Activated CD8-positive, alpha-beta memory T cell treated with anti-CD3 and anti-CD28 coated beads for 36 hours (primary cell): ENCODE data around the gene DAAM1. TPM values are rescaled to one million over a fixed set of nuclear protein-coding genes. Genes with fewer than 3 reads are reported as not detected.

Source experiments
- CTCF ChIA-PET: fragments of 350-600 bp; sonication (Branson Sonifier 250); formaldehyde crosslinking; loops from one replicate; lab custom pipeline; 2021; ENCODE audit warnings: antibody characterized with exemption; lab: Charles Lee
- POLR2A ChIA-PET: fragments of 350-600 bp; sonication (Branson Sonifier 250); formaldehyde crosslinking; loops from one replicate; lab custom pipeline; 2021; ENCODE audit warnings: antibody characterized with exemption; lab: Charles Lee
- total RNA-seq, 2 experiments: library from RNA; stranded (reverse); gene quantifications; one replicate each; pipeline ENCODE4 v1.2.3, GENCODE V29; 2021

The DAAM1 gene
- total RNA-seq, 2 experiments from 2014 or later: 9.4 to 9.7 TPM

GRCh38 chr14:59318908-59319307 lies 130.4 kb downstream of the DAAM1 start:
- POLR2A ChIA-PET: no interaction called here
- CTCF ChIA-PET: interaction anchor here (1.0 to 1.5 kb wide), 2 partner anchors 13 to 113 kb away, joined by 3 to 4 read pairs; no protein-coding TSS in a partner anchor

DNA sequence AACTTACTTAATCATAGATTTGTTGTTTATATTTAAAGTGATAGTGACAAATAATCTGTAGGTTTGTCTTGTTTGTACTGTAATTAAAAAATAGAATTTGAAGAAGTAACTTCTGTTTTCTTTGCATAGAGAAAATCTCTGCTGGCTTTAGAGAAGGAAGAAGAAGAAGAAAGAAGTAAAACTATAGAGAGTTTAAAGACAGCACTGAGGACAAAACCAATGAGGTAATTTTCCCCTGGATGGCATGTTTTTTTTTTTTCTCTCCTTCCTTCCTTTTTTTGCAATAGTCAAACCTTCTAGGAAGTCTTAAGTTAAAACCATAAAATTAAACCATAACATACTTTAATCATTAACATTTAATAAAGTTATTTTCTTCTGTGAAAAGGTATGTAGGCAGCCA lies 131.9 kb downstream of the DAAM1 start:
- POLR2A ChIA-PET: no interaction called here
- CTCF ChIA-PET: interaction anchor here (1.5 kb wide), 1 partner anchor 114 kb away, joined by 4 read pairs; no protein-coding TSS in a partner anchor

DNA sequence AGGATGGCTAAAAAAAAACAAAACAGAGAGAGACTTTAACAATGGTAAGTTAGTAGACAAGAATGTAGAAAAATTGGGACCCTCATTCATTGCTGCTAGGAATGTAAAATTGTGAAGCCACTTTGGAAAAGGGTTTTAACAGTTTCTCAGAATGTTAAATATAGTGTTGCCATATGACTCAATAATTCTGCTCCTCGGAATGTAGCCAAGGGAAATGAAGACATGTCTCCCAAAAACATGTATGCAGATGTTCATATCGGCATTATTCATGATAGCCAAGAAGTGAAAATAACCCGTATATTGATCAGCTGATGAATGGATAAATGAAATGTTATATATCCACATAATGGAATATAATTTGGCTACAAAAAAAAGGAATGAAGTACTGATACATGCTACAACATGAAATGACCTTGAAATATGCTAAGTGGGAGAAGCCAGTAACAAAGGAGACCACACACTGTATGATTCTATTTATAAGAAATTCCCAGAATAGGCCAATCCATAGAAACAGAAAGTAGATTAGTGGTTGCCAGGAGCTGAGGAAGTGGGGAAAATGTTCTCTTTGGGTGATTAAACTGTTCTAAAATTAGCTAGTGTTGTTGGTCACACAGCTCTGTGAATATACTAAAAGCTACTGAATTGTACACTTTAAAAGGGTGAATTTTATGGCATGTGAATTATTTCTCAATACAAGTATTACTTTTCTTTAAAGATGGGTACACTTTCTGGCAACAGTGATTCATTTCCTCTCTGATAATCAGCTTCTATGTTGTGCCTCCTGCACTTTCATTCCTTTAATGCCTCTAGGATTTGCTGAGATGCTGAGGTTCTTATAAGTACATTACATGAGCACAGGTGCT lies 132.5 kb downstream of the DAAM1 start:
- POLR2A ChIA-PET: no interaction called here

GRCh38 chr14:59321626-59321949 lies 133.1 kb downstream of the DAAM1 start:
- ChIA-PET CTCF (interaction anchor here (0.6 kb wide), 1 partner anchor 11 kb away, joined by 3 read pairs; no protein-coding TSS in a partner anchor), POLR2A (no interaction called here)

More for the DNA sequence above, 132.5 kb downstream of the DAAM1 start:
- CTCF ChIA-PET: interaction anchor here (0.6 kb wide), 1 partner anchor 11 kb away, joined by 3 read pairs; no protein-coding TSS in a partner anchor

- CTCF ChIA-PET: no interaction called here
- POLR2A ChIA-PET: no interaction called here
Measured at GRCh38 chr14:59325906-59326305, 137.4 kb downstream of the DAAM1 start.

- CTCF ChIA-PET: interaction anchor here (0.6 kb wide), 1 partner anchor 46 kb away, joined by 3 read pairs; no protein-coding TSS in a partner anchor
- POLR2A ChIA-PET: no interaction called here
Measured at GRCh38 chr14:59328454-59328853, 140.0 kb downstream of the DAAM1 start.

- ChIA-PET CTCF (no interaction called here), POLR2A (no interaction called here)
Measured at GRCh38 chr14:59330455-59330854, 142.0 kb downstream of the DAAM1 start.

GRCh38 chr14:59331217-59331616 lies 142.8 kb downstream of the DAAM1 start:
- ChIA-PET POLR2A (no interaction called here), CTCF (no interaction called here)

- CTCF ChIA-PET: no interaction called here
- POLR2A ChIA-PET: no interaction called here
Measured at GRCh38 chr14:59332727-59333126, 144.3 kb downstream of the DAAM1 start.

DNA sequence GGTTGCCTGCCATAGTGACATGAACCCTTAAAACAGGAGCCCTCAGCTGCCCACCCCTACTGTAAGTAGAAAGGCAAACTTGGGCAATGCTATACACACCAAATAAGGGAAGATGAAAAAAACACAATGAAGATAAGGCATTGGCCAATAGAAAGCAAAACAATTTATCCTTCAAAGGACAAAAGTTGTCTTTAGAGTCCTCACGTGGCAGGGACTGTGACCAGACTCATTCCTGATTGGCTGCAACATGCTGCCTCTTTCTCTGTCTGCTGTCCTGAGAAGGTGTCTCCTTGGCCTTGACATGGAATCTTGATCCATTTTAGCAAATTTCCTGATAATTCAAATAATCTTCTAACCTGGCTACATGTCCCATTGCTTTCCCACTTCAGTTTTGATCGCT lies 144.8 kb downstream of the DAAM1 start:
- POLR2A ChIA-PET: no interaction called here
- CTCF ChIA-PET: no interaction called here

- ChIA-PET CTCF (no interaction called here), POLR2A (no interaction called here)
Measured at GRCh38 chr14:59333668-59334067, 145.2 kb downstream of the DAAM1 start.

GRCh38 chr14:59334253-59334652 lies 145.8 kb downstream of the DAAM1 start:
- POLR2A ChIA-PET: no interaction called here
- CTCF ChIA-PET: no interaction called here

DNA sequence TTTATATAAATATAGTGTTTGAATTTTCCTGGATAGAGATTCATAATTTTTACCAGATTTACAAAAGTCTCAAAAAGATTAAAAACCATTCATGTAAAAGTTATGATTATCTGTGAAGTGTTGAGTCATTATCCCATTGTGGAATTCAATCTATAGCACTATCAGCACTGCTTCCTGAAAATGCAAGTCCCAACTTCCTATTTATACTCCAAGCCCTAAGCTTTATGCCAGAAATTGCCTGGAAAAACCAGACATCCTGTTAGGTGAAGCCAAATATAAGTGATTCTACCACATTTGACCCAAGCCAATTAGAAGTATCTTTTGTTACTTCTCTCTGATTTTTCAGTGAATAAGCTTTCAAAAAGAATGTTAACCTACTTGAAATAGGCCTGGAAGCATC lies 147.6 kb downstream of the DAAM1 start:
- ChIA-PET POLR2A (no interaction called here), CTCF (interaction anchor here (1.1 kb wide), 1 partner anchor 20 kb away, joined by 3 read pairs; no protein-coding TSS in a partner anchor)

GRCh38 chr14:59336706-59337105 lies 148.2 kb downstream of the DAAM1 start:
- POLR2A ChIA-PET: no interaction called here
- CTCF ChIA-PET: interaction anchor here (1.1 kb wide), 1 partner anchor 19 kb away, joined by 3 read pairs; no protein-coding TSS in a partner anchor

GRCh38 chr14:59337141-59337611 lies 148.7 kb downstream of the DAAM1 start:
- ChIA-PET CTCF (no interaction called here), POLR2A (no interaction called here)

GRCh38 chr14:59338761-59339160 lies 150.3 kb downstream of the DAAM1 start:
- CTCF ChIA-PET: interaction anchor here (0.6 kb wide), 2 partner anchors 147 to 194 kb away, joined by 3 to 4 read pairs; no protein-coding TSS in a partner anchor
- POLR2A ChIA-PET: no interaction called here

GRCh38 chr14:59339524-59340330 lies 151.3 kb downstream of the DAAM1 start:
- ChIA-PET POLR2A (no interaction called here), CTCF (no interaction called here)

DNA sequence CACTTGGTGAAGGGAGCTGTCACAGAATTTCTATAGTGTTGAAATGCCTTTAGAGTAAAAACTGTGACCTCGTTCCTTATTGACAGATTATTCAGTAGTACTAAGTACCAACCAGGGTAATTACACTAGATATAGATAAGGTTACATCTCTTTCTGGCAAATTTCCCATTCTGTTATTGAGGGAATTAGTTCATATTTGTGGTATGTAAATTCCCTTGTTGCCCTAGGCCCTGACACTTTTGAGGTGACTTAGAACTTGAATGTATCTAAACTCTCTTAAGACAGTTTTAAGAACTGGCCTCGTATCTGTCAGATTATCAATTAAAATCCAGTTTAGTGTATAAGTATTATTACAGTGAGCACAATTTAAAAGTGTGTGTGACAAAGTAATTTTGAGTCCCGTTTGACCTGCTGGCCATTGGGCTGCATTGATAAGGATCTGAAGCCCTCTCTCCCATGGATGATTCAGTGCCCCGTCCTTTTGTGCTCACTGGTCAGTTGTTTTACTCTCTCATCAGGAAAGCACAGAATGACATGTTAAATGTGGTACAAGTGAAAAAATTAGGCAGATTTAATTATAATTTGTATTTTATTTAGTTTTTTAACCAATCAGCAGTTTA lies 153.5 kb downstream of the DAAM1 start:
- POLR2A ChIA-PET: no interaction called here
- CTCF ChIA-PET: no interaction called here
